K562 (cell line): ENCODE results near the gene ZNF689.

ENCODE experiments used
- ATF1 ChIP-seq, 2 experiments: fragments of 450-650 bp in 1 of 2; IDR thresholded peaks; 2 replicates each; pipeline ENCODE4 v1.6.1; 2016; ENCODE audit warnings: missing compliant biosample characterization in 1 of 2, missing genetic modification characterization in 1 of 2
- BACH1 ChIP-seq: fragments of 200-800 bp; sonication (Bioruptor generic); IDR thresholded peaks from 2 replicates; pipeline ENCODE4 v1.6.1; 2016; ENCODE audit warnings: missing genetic modification characterization, missing compliant biosample characterization
- BDP1 ChIP-seq: IDR thresholded peaks from 3 replicates; pipeline ENCODE4 v1.6.1; 2011; ENCODE audit not compliant: insufficient read length, insufficient read depth
- KLF10 ChIP-seq: fragments of 250-450 bp; sonication (Bioruptor Pico); IDR thresholded peaks from 2 replicates; pipeline ENCODE4 v1.6.1; 2021; ENCODE audit warnings: matching md5 sums
- PHB2 ChIP-seq: fragments of 450-650 bp; IDR thresholded peaks from 2 replicates; pipeline ENCODE4 v1.6.1; 2017; ENCODE audit warnings: low read depth
- SMC3 ChIP-seq: conservative IDR thresholded peaks from 2 replicates; pipeline ENCODE4 v1.6.1; 2011; ENCODE audit warnings: low read depth, low read length, improper control_type of control experiment; ENCODE audit not compliant: insufficient read depth
- TEAD4 ChIP-seq, 2 experiments: sonication (generic) in 1 of 2; formaldehyde crosslinking in 1 of 2; IDR thresholded peaks; 2 replicates each; pipeline versions ENCODE4 v1.6.1 to v1.8.0; 2012 to 2022; ENCODE audit warnings: borderline replicate concordance in 1 of 2, inconsistent platforms in 1 of 2, low read length in 1 of 2, mild to moderate bottlenecking in 1 of 2, missing genetic modification reagents in 1 of 2
- ZNF239 ChIP-seq: fragments of 250-450 bp; sonication (Bioruptor Pico); IDR thresholded peaks from 2 replicates; pipeline ENCODE4 v1.4.0; 2020; ENCODE audit warnings: mild to moderate bottlenecking

DNA sequence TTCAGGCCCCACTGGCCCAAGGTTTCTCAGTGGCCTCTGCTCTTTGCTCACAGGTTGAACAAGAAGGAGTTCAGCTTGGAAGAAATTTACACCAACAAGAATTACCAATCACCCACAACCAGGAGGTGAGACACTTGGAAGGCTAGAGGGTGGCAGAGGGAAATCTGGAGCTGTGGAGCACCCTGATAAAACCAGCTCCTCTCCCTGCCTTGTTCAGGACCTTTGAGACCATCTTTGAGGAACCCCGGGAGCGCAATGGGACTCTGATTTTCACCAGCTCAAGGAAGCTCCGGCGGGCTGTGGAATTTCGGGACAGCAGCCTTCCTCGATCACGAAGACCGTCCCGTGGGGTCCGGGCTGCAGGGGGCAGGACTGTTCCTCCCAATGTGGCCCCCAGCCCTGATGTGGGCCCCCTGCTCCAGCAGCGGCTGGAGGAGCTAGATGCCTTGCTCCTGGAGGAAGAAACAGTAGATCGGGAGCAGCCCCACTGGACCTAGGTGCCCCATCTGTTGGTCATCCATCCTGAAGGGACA, 45.7 kb upstream of the ZNF689 start:
- TF ChIP-seq ATF1 (CRISPR knock-in tag; IDR thresholded peaks at IDR 0.05) (no peak), ATF1 (tag; IDR thresholded peaks at IDR 0.05) (no peak), KLF10 (CRISPR knock-in tag) (no peak), ZNF239 (CRISPR knock-in tag) (0 out of 2 replicates have a peak, but pooled peaks have one; percentile 6), SMC3 (no peak), PHB2 (no peak), BDP1 (no peak), TEAD4 (IDR thresholded peaks at IDR 0.05; ENCODE audit: low read length) (no peak), TEAD4 (CRISPR knock-in tag; IDR thresholded peaks at IDR 0.05; ENCODE audit: borderline replicate concordance) (no peak), BACH1 (tag) (no peak)
